ENCODE data around the gene CD300LD. TPM values are rescaled to one million over a fixed set of nuclear protein-coding genes. Genes with fewer than 3 reads are reported as not detected.

CD300LD gene
- total and polyA plus RNA-seq, 2 experiments from 2014 or later, result not detected

DNA sequence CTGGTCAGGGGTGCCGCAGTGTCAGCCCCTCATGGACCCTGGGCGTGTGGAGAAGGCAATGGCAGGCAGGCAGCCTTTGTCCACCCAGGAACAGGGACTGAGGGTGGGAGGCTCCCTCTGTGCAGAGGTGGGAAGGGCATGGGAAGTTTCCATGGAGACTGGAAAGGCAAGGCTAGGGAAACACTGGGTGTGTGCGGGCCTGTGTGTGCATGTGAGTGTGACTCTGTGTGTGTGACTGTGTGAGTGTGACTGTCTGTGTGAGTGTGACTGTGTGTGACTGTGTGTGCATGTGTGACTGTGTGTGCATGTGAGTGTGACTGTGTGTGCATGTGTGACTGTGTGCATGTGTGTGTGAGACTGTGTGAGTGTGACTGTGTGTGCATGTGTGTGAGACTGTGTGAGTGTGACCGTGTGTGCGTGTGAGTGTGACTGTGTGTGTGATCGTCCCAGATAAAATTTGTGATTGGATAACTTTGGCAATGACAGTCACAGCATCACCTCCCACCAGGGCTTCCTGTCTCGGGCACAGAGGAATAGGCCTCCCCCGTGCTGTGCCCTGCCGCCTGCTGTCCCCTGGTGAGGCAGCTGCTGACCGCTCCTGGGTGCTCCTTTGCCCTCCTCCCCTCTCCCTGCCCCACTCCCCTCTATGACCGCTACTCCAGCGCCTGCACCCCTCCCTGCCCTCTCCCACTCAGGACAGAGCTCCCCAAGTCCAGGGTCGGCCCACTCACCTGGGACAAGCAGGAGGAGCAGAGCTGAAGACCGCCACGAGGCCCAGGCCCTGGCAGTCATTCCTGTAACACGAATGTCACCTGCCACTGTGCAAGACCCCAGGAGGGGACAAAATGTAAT, 46.9 kb downstream of the CD300LD start:
- Histone ChIP-seq H3K4me3 (no peak overlapping the region), H3K4me2 (no peak overlapping the region), H4K20me1 (ENCODE audit: insufficient read depth, poor library complexity, severe bottlenecking) (no peaks in the 10 kb centered on the region), H3K9me2 (replicated peaks; ENCODE audit: insufficient read depth) (no peaks in the 10 kb centered on the region), H3K27me3 (no peaks in the 10 kb centered on the region), H3K4me1 (ENCODE audit: insufficient read depth) (no peaks in the 10 kb centered on the region), H3K27ac (no peak overlapping the region), H3K9me3 (ENCODE audit: low read depth) (no peaks in the 10 kb centered on the region), H3K79me2 (no peaks in the 10 kb centered on the region), H2AFZ (no peak overlapping the region), H3K36me3 (replicated peaks; ENCODE audit: insufficient read depth, low read depth) (no peaks in the 10 kb centered on the region)
- TF ChIP-seq EZH2phosphoT487 (IDR thresholded peaks at IDR 0.05; ENCODE audit: low read depth, severe bottlenecking, unreplicated experiment) (no peak), EZH2 (IDR thresholded peaks at IDR 0.05; ENCODE audit: borderline replicate concordance) (no peak)
- TF ChIP-seq, protein P1, sequence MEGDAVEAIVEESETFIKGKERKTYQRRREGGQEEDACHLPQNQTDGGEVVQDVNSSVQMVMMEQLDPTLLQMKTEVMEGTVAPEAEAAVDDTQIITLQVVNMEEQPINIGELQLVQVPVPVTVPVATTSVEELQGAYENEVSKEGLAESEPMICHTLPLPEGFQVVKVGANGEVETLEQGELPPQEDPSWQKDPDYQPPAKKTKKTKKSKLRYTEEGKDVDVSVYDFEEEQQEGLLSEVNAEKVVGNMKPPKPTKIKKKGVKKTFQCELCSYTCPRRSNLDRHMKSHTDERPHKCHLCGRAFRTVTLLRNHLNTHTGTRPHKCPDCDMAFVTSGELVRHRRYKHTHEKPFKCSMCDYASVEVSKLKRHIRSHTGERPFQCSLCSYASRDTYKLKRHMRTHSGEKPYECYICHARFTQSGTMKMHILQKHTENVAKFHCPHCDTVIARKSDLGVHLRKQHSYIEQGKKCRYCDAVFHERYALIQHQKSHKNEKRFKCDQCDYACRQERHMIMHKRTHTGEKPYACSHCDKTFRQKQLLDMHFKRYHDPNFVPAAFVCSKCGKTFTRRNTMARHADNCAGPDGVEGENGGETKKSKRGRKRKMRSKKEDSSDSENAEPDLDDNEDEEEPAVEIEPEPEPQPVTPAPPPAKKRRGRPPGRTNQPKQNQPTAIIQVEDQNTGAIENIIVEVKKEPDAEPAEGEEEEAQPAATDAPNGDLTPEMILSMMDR (IDR thresholded peaks at IDR 0.05; ENCODE audit: poor library complexity), result no peak
- no peak for DNase-seq (ENCODE audit: low spot score)
- 88% methylated on average over 13 of the region's 16 CpGs for WGBS (ENCODE audit: low lambda C conversion rate, missing lambda C conversion rate)

DNA sequence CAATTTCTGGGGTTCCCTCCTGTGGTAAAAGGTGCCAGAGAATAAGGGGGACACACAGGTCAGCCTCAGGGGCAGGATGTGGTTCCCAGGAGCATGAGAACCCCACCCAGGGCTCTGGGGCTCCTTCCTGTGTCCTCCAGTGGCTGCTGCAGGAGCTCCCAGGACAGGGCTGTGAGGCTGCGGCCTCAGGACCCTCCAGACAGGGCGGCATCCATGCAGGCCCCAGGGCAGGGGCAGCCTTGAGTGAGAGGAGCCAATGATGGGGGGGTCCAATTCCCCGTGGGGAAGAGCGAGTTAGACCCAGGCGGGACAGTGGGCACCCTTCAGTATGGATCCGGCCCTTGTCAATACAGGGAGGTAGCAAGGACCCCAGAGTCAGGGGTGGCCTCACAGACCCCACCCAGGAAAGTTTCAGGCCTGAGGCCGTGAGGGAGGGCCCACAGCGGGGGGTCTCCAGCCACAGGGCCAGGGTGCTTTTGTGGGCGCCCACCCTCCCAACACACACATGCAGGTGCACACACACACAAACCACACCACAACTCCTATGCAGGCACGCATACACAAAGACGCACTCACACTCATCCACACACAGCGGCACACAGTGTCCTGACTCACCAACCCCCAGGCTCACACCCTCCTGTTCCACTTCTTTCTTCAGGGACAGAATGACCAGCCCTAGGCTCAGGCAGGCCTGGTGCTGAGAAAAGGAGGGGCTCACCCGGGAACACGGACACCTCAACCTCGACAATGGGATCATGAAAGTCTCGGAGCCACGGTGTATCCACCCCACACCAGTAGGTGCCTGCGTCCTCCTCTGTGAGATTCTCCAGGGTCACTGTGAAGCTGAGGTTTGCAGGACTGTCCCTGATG, 48.0 kb downstream of the CD300LD start:
- WGBS (ENCODE audit: low lambda C conversion rate, missing lambda C conversion rate), result 91% methylated on average over 17 of the region's 18 CpGs

DNA sequence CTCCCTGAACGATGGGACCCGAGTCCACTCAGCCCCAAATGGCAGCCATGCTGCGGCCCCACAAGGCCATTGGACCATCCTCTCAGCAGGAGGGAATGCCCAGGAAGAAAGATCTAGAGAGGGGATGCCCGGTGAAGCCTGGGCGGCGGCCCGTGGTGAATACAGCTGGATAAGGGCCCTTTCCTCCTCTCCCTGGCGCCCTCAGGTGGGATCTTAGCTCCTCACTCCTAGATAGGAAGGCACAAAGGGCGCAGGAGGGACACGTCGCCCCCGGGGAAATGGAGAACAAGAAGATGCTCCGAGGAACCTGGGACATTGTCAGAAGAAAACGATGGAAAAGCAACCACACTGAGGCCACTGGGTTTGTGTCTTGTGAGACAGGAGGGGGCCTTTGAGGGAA, 48.7 kb downstream of the CD300LD start:
- Histone ChIP-seq H3K36me3 (replicated peaks; ENCODE audit: insufficient read depth, low read depth) (no peaks in the 10 kb centered on the region), H3K4me3 (no peak overlapping the region), H3K27ac (no peak overlapping the region), H3K4me2 (no peak overlapping the region), H4K20me1 (ENCODE audit: insufficient read depth, poor library complexity, severe bottlenecking) (no peaks in the 10 kb centered on the region), H3K9me3 (ENCODE audit: low read depth) (no peaks in the 10 kb centered on the region), H3K27me3 (peaks cover under 1% of the 10 kb centered on the region), H2AFZ (no peak overlapping the region), H3K9me2 (replicated peaks; ENCODE audit: insufficient read depth) (no peaks in the 10 kb centered on the region), H3K79me2 (no peaks in the 10 kb centered on the region), H3K4me1 (ENCODE audit: insufficient read depth) (no peaks in the 10 kb centered on the region)
- DNase-seq (ENCODE audit: low spot score), result no peak
- TF ChIP-seq, protein P1 (IDR thresholded peaks at IDR 0.05; ENCODE audit: poor library complexity), result no peak
- TF ChIP-seq EZH2 (IDR thresholded peaks at IDR 0.05; ENCODE audit: borderline replicate concordance) (no peak), EZH2phosphoT487 (IDR thresholded peaks at IDR 0.05; ENCODE audit: low read depth, severe bottlenecking, unreplicated experiment) (no peak)
- WGBS (ENCODE audit: low lambda C conversion rate, missing lambda C conversion rate), result 77% methylated on average over 14 of the region's 14 CpGs

More for the DNA sequence above, 48.0 kb downstream of the CD300LD start:
- no peaks in the 10 kb centered on the region for H3K9me3 ChIP-seq (ENCODE audit: low read depth)
- H4K20me1 ChIP-seq (ENCODE audit: insufficient read depth, poor library complexity, severe bottlenecking), result no peaks in the 10 kb centered on the region
- H3K27me3 ChIP-seq, result no peaks in the 10 kb centered on the region
- H3K4me1 ChIP-seq (ENCODE audit: insufficient read depth), result no peaks in the 10 kb centered on the region
- no peaks in the 10 kb centered on the region for H3K9me2 ChIP-seq (replicated peaks; ENCODE audit: insufficient read depth)
- no peaks in the 10 kb centered on the region for H3K79me2 ChIP-seq
- H3K36me3 ChIP-seq (replicated peaks; ENCODE audit: insufficient read depth, low read depth), result no peaks in the 10 kb centered on the region
- TF ChIP-seq EZH2 (IDR thresholded peaks at IDR 0.05; ENCODE audit: borderline replicate concordance) (no peak), EZH2phosphoT487 (IDR thresholded peaks at IDR 0.05; ENCODE audit: low read depth, severe bottlenecking, unreplicated experiment) (no peak)
- TF ChIP-seq, protein P1 (IDR thresholded peaks at IDR 0.05; ENCODE audit: poor library complexity), result no peak
- H3K4me3 ChIP-seq, result no peak overlapping the region
- H3K4me2 ChIP-seq, result no peak overlapping the region
- no peak for DNase-seq (ENCODE audit: low spot score)
- H3K27ac ChIP-seq, result no peak overlapping the region
- H2AFZ ChIP-seq, result no peak overlapping the region
